Epithelial cell of proximal tubule (primary cell): ENCODE data around the gene NSUN2. TPM values are rescaled to one million over a fixed set of nuclear protein-coding genes. Genes with fewer than 3 reads are reported as not detected.

Experiments used
- DNase-seq: peaks from one replicate; pipeline ENCODE4 v3.0.0-alpha.2; 2011; ENCODE audit warnings: low read depth
- H3K4me3 ChIP-seq: 2 replicates; pipeline ENCODE4 v1.5.1; 2011; ENCODE audit warnings: low read depth, mild to moderate bottlenecking, low read length
- CTCF ChIP-seq: conservative IDR thresholded peaks from 2 replicates; pipeline ENCODE4 v1.5.1; 2012; ENCODE audit warnings: low read depth, mild to moderate bottlenecking, low read length
- total RNA-seq: library from RNA; depleted of rRNA; stranded (reverse); fragments of >200 nt; gene quantifications from 2 replicates; pipeline ENCODE4 v1.2.3, GENCODE V29; 2015

NSUN2 gene
- total RNA-seq, 1 donor from 2014 or later = 59.0 TPM

- no peak overlapping the region for H3K4me3 ChIP-seq
- DNase-seq = no peak
- TF ChIP-seq CTCF = no peak
These were observed 76.6 kb downstream of the NSUN2 start for GRCh38 chr5:6556089-6556801.

GRCh38 chr5:6554812-6555211 lies 78.0 kb downstream of the NSUN2 start:
- H3K4me3 ChIP-seq = no peak overlapping the region
- TF ChIP-seq CTCF = no peak
- DNase-seq = no peak

- no peak for DNase-seq
- H3K4me3 ChIP-seq = no peak overlapping the region
- no peak for TF ChIP-seq CTCF
These were observed 78.9 kb downstream of the NSUN2 start for GRCh38 chr5:6553972-6554371.

GRCh38 chr5:6552612-6553011 lies 80.2 kb downstream of the NSUN2 start:
- no peak for TF ChIP-seq CTCF
- H3K4me3 ChIP-seq = no peak overlapping the region
- no peak for DNase-seq

GRCh38 chr5:6551955-6552313 lies 80.9 kb downstream of the NSUN2 start:
- no peak for DNase-seq
- no peak for TF ChIP-seq CTCF
- H3K4me3 ChIP-seq = no peak overlapping the region

GRCh38 chr5:6551287-6551954 lies 81.4 kb downstream of the NSUN2 start:
- TF ChIP-seq CTCF = no peak
- no peak for DNase-seq
- H3K4me3 ChIP-seq = no peak overlapping the region

GRCh38 chr5:6550628-6551027 lies 82.2 kb downstream of the NSUN2 start:
- no peak overlapping the region for H3K4me3 ChIP-seq
- no peak for DNase-seq
- TF ChIP-seq CTCF = no peak
